Panc1 (cell line): ENCODE data around the gene GRM3.

Experiments used
- POLR2AphosphoS5 ChIP-seq: IDR thresholded peaks from 2 replicates; pipeline ENCODE4 v1.6.1; 2012; ENCODE audit warnings: mild to moderate bottlenecking, low read depth, low read length, moderate library complexity
- TF ChIP-seq, protein P1 (sequence below): fragments of 450-650 bp; IDR thresholded peaks from 2 replicates; pipeline ENCODE4 v1.5.1; 2017; ENCODE audit warnings: mild to moderate bottlenecking

- TF ChIP-seq, protein P1, sequence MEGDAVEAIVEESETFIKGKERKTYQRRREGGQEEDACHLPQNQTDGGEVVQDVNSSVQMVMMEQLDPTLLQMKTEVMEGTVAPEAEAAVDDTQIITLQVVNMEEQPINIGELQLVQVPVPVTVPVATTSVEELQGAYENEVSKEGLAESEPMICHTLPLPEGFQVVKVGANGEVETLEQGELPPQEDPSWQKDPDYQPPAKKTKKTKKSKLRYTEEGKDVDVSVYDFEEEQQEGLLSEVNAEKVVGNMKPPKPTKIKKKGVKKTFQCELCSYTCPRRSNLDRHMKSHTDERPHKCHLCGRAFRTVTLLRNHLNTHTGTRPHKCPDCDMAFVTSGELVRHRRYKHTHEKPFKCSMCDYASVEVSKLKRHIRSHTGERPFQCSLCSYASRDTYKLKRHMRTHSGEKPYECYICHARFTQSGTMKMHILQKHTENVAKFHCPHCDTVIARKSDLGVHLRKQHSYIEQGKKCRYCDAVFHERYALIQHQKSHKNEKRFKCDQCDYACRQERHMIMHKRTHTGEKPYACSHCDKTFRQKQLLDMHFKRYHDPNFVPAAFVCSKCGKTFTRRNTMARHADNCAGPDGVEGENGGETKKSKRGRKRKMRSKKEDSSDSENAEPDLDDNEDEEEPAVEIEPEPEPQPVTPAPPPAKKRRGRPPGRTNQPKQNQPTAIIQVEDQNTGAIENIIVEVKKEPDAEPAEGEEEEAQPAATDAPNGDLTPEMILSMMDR, result no peak
- TF ChIP-seq POLR2AphosphoS5, result no peak
These were observed 101.5 kb downstream of the GRM3 start for GRCh38 chr7:86745013-86745745.
